Measurements from ENCODE around the gene RHOBTB3.

- no peak for TF ChIP-seq POLR2A (IDR thresholded peaks at IDR 0.05; ENCODE audit: low read depth, low read length)
- no peak for TF ChIP-seq POLR2AphosphoS5 (IDR thresholded peaks at IDR 0.05; ENCODE audit: low read depth, low read length)
Measured at GRCh38 chr5:95827892-95828246, 96.7 kb downstream of the RHOBTB3 start.
